AG09309 (cell line): ENCODE results near the gene MIGA1.

Source experiments
- DNase-seq: peaks from one replicate; pipeline ENCODE4 v3.0.0-alpha.2; 2010; ENCODE audit warnings: low read depth
- H3K4me3 ChIP-seq: 2 replicates; pipeline ENCODE4 v1.5.1; 2011; ENCODE audit warnings: mild to moderate bottlenecking, low read depth, low read length, moderate library complexity; ENCODE audit not compliant: control insufficient read depth
- CTCF ChIP-seq: IDR thresholded peaks from 2 replicates; pipeline ENCODE4 v1.5.1; 2011; ENCODE audit warnings: mild to moderate bottlenecking, low read depth, low read length, inconsistent platforms; ENCODE audit not compliant: insufficient read depth, control insufficient read depth; ENCODE audit errors: missing control alignments

MIGA1 gene

GRCh38 chr1:77847621-77848080 lies 68.2 kb downstream of the MIGA1 start:
- no peak for DNase-seq
- TF ChIP-seq CTCF, result no peak
- H3K4me3 ChIP-seq, result no peak overlapping the region

- no peak overlapping the region for H3K4me3 ChIP-seq
- DNase-seq, result no peak
- no peak for TF ChIP-seq CTCF
These were observed 70.6 kb downstream of the MIGA1 start for GRCh38 chr1:77850082-77850481.

GRCh38 chr1:77857552-77857951 lies 78.1 kb downstream of the MIGA1 start:
- DNase-seq, result no peak
- no peak for TF ChIP-seq CTCF
- H3K4me3 ChIP-seq, result no peak overlapping the region

GRCh38 chr1:77858725-77859124 lies 79.3 kb downstream of the MIGA1 start:
- TF ChIP-seq CTCF, result no peak
- no peak for DNase-seq
- H3K4me3 ChIP-seq, result no peak overlapping the region

GRCh38 chr1:77859248-77859647 lies 79.8 kb downstream of the MIGA1 start:
- no peak for TF ChIP-seq CTCF
- DNase-seq, result no peak
- no peak overlapping the region for H3K4me3 ChIP-seq

GRCh38 chr1:77866296-77866695 lies 86.8 kb downstream of the MIGA1 start:
- DNase-seq, result no peak
- no peak for TF ChIP-seq CTCF
- H3K4me3 ChIP-seq, result no peak overlapping the region

- no peak for TF ChIP-seq CTCF
- no peak overlapping the region for H3K4me3 ChIP-seq
- no peak for DNase-seq
These were observed 93.2 kb downstream of the MIGA1 start for GRCh38 chr1:77872645-77873044.
